ENCODE data around the gene MROH2A. TPM values are rescaled to one million over a fixed set of nuclear protein-coding genes. Genes with fewer than 3 reads are reported as not detected.

The MROH2A gene
- total RNA-seq, 2 experiments from 2014 or later, result not detected

DNA sequence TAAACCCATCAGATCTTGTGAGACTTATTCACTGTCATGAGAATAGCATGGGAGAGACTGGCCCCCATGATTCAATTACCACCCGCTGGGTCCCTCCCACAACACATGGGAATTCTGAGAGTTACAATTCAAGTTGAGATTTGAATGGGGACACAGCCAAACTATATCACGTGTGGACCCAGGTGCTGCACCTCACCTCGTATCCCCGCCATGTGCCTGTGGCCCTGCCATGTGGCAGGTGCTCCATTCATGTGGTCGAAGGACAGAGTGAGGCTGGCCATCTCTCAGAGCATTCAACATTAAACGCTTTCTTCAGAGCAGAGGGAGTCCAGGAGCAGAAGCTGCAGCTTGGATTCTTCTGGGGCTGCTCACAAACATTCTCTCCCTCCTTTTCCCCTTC, 32.3 kb downstream of the MROH2A start:
- POLR2A ChIA-PET, result no interaction called here

DNA sequence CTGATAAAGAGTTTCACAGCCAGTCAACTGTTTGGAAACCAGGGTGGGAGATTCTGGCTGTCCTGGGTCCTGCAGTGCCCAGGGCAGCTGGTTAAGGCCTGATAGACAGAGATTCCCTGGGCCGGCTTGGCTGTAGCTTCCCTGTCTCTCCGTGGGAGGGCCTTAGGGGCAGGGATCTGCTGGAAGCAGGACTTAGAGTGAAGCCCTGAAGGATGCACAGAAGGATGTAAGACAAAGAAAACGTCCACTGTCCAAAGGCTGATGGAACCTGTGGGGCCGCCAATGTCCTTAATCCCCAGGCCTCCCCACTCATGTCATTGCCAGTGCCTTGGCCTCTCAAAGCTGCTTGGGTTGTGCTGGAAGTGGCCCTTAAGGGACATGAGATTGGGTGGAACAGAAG, 33.0 kb downstream of the MROH2A start:
- peaks cover 4% of the 10 kb centered on the region for H3K27me3 Mint-ChIP-seq (ENCODE audit: low read depth)
- ATAC-seq (no peak), DNase-seq (no peak)
- no peak overlapping the region for H3K4me3 Mint-ChIP-seq
- H3K4me1 Mint-ChIP-seq (ENCODE audit: low read depth), result no peaks in the 10 kb centered on the region
- ChIA-PET POLR2A (no interaction called here), CTCF (no interaction called here)
- no peaks in the 10 kb centered on the region for H3K9me3 Mint-ChIP-seq (ENCODE audit: insufficient read depth)
- no peak overlapping the region for H3K27ac Mint-ChIP-seq
- no peaks in the 10 kb centered on the region for H3K36me3 Mint-ChIP-seq (ENCODE audit: low read depth)

More for the DNA sequence above, 32.3 kb downstream of the MROH2A start:
- no peak for DNase-seq
- no peaks in the 10 kb centered on the region for H3K9me3 Mint-ChIP-seq (ENCODE audit: insufficient read depth)
- ATAC-seq, result no peak
- no peaks in the 10 kb centered on the region for H3K4me1 Mint-ChIP-seq (ENCODE audit: low read depth)
- CTCF ChIA-PET, result no interaction called here
- H3K36me3 Mint-ChIP-seq (ENCODE audit: low read depth), result no peaks in the 10 kb centered on the region
- no peak overlapping the region for H3K4me3 Mint-ChIP-seq
- peaks cover 6% of the 10 kb centered on the region for H3K27me3 Mint-ChIP-seq (ENCODE audit: low read depth)
- H3K27ac Mint-ChIP-seq, result no peak overlapping the region

DNA sequence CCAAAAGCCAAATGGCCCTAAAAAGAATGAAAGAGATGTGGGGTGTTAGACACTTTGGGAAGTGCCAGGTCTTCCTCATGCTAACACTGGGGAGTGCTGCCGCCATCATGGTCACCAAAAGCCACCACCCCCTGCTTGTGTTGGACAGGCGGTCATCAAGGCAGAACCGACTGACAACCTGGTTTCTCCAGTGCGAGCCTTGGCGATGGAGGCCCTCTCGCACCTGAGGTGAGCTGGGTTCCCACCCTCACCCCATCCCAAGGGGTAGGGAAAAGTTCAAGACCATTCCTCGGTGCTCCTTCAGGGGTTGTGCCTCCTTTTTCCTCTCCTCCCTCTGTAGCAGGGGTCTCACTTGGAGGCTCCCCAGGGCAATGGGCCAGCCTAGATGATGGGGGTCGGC, 33.6 kb downstream of the MROH2A start:
- ATAC-seq (no peak), DNase-seq (no peak)
- Mint-ChIP-seq H3K4me3 (no peak overlapping the region), H3K27me3 (ENCODE audit: low read depth) (peaks cover 6% of the 10 kb centered on the region), H3K4me1 (ENCODE audit: low read depth) (no peaks in the 10 kb centered on the region), H3K9me3 (ENCODE audit: insufficient read depth) (no peaks in the 10 kb centered on the region), H3K36me3 (ENCODE audit: low read depth) (no peaks in the 10 kb centered on the region), H3K27ac (no peak overlapping the region)
- ChIA-PET POLR2A (no interaction called here), CTCF (no interaction called here)

DNA sequence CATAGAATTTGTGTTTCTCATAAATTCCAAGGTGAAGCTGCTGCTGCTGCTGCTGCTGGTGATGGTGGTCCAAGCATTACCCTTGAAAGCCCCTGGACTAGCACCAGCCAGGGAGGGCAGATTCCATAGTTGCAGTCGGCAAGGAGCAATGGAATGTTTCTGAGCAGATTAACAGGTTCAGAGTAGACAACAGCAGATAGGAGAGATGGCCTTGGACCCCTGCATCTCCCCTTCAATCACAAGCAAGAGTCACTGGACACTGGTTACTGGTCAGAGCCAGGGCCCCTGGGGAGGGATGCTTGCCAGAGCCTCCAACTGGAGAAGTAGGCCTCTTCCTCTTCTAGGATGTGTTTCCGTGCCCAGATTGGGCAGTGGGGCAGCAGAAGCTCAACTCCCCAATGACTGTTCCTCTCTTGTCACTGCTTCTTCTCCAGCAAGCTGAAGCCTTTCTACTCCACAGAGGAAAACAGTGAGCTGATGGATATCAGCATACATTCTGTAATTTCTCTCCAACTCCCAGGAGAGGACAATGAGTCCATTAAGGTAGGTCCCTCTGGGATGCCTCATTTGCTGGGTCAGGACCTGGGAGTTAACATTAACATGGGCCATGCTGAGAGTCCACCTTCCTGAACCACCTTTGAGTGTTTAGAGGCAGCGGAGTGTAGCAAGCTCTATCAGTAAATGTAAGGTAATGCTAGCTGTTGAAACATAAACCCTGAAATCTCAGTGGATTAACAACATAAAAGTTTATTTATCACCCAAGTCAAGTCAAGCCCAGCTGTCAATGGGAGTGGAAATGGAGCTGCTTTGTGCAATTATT, 35.3 kb downstream of the MROH2A start:
- CTCF ChIA-PET, result interaction anchor here (0.6 to 1.5 kb wide), 2 partner anchors 19 to 84 kb away, joined by 3 read pairs; partner anchors contain the start of gene UGT1A3
- ATAC-seq, result no peak

DNA sequence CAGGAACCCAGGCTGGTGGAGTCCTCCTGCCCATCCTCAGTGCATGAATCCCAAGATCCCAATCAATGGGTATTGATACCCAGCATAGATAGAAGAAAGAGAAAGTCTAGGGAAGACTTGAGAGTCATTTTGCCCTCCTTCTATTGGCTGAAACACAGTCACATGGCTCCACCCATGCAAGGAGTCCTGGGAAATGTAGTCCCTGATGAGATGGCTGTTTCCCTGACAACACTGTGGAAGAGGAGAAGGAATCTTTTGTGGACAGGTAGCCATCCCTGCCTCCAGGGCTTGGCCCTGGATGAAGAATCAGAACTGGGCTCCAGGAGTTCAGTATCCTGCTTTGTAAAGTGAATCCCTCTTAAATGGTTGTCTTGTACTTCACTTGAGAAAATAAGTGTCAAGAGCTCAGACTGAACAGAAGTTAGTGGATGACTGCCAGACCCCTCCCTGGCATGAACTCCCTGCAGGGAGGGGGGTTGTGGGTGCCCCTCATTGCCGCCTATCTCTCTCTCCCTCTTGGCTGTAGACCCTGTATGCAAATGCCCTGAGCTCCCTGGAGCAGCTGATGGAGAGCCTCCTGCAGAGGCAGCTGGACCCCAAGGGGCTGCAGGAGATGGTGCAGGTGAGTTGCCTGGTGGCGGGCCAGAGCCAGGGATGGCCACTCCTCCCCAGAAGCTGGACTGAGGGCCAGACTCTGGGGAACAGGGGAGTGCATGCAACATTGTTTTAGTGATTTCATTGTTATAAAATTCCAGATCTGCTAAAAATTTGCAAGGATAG, 36.1 kb downstream of the MROH2A start:
- ATAC-seq (no peak), DNase-seq (no peak)
- Mint-ChIP-seq H3K27me3 (ENCODE audit: low read depth) (peaks cover 6% of the 10 kb centered on the region), H3K36me3 (ENCODE audit: low read depth) (no peaks in the 10 kb centered on the region), H3K27ac (no peak overlapping the region), H3K9me3 (ENCODE audit: insufficient read depth) (no peaks in the 10 kb centered on the region), H3K4me1 (ENCODE audit: low read depth) (peaks cover 3% of the 10 kb centered on the region), H3K4me3 (no peak overlapping the region)
- CTCF ChIA-PET, result interaction anchor here (1.5 kb wide), 1 partner anchor 18 kb away, joined by 3 read pairs; no protein-coding TSS in a partner anchor
- POLR2A ChIA-PET, result interaction anchor here (0.6 kb wide), 1 partner anchor 755 kb away, joined by 3 read pairs; no protein-coding TSS in a partner anchor

More for the DNA sequence above, 35.3 kb downstream of the MROH2A start:
- Mint-ChIP-seq H3K4me3 (no peak overlapping the region), H3K9me3 (ENCODE audit: insufficient read depth) (no peaks in the 10 kb centered on the region), H3K4me1 (ENCODE audit: low read depth) (peaks cover 3% of the 10 kb centered on the region), H3K27ac (no peak overlapping the region), H3K36me3 (ENCODE audit: low read depth) (no peaks in the 10 kb centered on the region), H3K27me3 (ENCODE audit: low read depth) (peaks cover 6% of the 10 kb centered on the region)
- no peak for DNase-seq
- POLR2A ChIA-PET, result interaction anchor here (0.6 kb wide), 1 partner anchor 523 kb away, joined by 3 read pairs; no protein-coding TSS in a partner anchor

DNA sequence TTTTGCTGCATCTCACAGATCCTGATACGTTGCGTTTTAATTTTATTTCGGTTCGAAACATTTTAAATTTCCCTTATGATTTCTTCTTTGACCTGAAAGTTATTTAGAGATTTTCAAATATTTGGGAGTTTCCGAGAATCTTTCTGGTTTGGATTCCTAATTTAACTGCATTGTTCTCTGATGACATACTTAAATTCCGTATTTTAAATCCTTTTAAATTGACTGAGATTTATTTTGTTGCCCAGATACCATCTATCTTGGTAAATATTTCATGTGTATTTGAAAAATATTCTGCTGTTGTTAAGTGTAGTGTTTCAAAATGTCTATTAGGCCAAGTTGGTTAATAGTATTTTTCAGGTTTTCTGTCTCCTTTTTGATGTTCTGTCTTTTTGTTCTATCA, 37.7 kb downstream of the MROH2A start:
- CTCF ChIA-PET, result no interaction called here
- H3K36me3 Mint-ChIP-seq (ENCODE audit: low read depth), result no peaks in the 10 kb centered on the region
- no peak for DNase-seq
- POLR2A ChIA-PET, result no interaction called here
- no peak for ATAC-seq
- H3K4me3 Mint-ChIP-seq, result no peak overlapping the region
- peaks cover 6% of the 10 kb centered on the region for H3K27me3 Mint-ChIP-seq (ENCODE audit: low read depth)
- no peaks in the 10 kb centered on the region for H3K9me3 Mint-ChIP-seq (ENCODE audit: insufficient read depth)
- H3K4me1 Mint-ChIP-seq (ENCODE audit: low read depth), result peaks cover 3% of the 10 kb centered on the region
- H3K27ac Mint-ChIP-seq, result no peak overlapping the region

DNA sequence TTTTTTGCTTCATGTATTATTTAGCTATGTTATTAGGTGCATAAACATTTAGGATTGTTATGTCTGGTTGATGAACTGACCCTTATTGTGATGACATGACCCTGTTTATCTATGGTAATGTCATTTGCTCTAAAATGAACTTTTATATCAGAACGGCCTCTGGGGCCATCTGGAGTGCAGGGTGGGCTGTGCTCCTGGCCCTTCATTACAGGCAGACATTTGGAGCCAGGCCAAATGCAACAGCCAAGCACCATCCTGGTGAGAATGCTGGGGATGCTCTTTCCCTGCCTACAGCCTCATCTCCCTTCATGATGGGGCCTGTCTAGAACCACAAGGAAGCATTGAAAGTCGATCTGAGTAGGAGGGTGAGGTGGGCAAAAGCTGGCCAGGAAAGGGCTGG, 38.2 kb downstream of the MROH2A start:
- H3K36me3 Mint-ChIP-seq (ENCODE audit: low read depth), result no peaks in the 10 kb centered on the region
- POLR2A ChIA-PET, result no interaction called here
- H3K4me1 Mint-ChIP-seq (ENCODE audit: low read depth), result peaks cover 3% of the 10 kb centered on the region
- no peak overlapping the region for H3K4me3 Mint-ChIP-seq
- ATAC-seq, result no peak
- peaks cover 6% of the 10 kb centered on the region for H3K27me3 Mint-ChIP-seq (ENCODE audit: low read depth)
- H3K27ac Mint-ChIP-seq, result no peak overlapping the region
- DNase-seq, result no peak
- CTCF ChIA-PET, result no interaction called here
- H3K9me3 Mint-ChIP-seq (ENCODE audit: insufficient read depth), result no peaks in the 10 kb centered on the region

DNA sequence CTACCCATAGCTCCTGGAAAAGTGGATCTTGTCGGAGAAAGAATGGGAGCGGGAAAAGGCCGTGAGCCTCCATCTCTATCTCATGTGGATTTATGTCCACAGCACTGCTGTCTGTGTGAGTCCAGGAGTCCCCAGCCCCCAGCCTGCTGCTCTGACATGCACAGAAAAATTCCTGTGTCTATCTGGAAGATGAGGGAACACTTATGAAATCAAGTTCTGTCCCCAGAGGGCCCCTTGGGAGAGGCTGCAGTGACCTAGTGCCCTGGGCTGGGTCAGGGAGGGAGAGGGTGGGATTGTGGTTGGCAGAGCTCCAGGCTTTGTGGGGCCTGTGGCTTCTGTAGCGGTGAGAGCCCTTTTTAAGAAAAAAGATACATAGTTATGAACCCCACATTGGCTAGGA, 38.6 kb downstream of the MROH2A start:
- no peak for ATAC-seq
- H3K9me3 Mint-ChIP-seq (ENCODE audit: insufficient read depth), result no peaks in the 10 kb centered on the region
- DNase-seq, result no peak
- POLR2A ChIA-PET, result no interaction called here
- H3K4me1 Mint-ChIP-seq (ENCODE audit: low read depth), result peaks cover 3% of the 10 kb centered on the region
- no peaks in the 10 kb centered on the region for H3K36me3 Mint-ChIP-seq (ENCODE audit: low read depth)
- peaks cover 6% of the 10 kb centered on the region for H3K27me3 Mint-ChIP-seq (ENCODE audit: low read depth)
- no peak overlapping the region for H3K4me3 Mint-ChIP-seq
- CTCF ChIA-PET, result no interaction called here
- no peak overlapping the region for H3K27ac Mint-ChIP-seq

DNA sequence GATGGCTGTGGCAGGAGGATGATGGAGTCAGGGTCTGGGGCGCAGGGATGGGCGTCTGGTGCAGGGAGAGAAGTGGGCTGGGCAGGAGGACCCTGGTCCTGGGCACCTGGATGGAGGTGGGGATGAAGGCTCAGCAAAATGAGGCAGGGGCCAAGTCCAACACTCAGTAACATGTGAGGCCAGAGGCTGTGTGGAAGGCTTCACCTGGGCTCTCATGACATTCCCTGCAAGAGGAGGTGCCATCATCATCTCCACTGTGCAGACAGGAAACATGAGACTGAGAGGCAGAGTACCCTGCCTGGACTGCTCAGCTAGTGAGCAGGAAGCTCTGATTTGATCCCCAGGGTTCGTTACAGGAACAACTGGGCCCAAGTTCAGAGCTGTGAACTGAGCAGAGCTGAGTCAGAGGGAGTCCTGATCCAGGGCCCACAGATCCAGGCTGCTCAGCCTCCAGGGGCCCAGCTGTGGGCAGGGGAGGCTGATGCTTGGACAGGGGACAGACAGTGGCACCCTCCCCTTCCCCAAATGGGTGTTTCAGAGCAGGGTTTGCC, 39.3 kb downstream of the MROH2A start:
- peaks cover 3% of the 10 kb centered on the region for H3K4me1 Mint-ChIP-seq (ENCODE audit: low read depth)
- H3K27me3 Mint-ChIP-seq (ENCODE audit: low read depth), result peaks cover 4% of the 10 kb centered on the region
- DNase-seq, result no peak
- ChIA-PET CTCF (no interaction called here), POLR2A (no interaction called here)
- ATAC-seq, result no peak
- H3K36me3 Mint-ChIP-seq (ENCODE audit: low read depth), result no peaks in the 10 kb centered on the region
- H3K9me3 Mint-ChIP-seq (ENCODE audit: insufficient read depth), result no peaks in the 10 kb centered on the region
- H3K4me3 Mint-ChIP-seq, result no peak overlapping the region
- no peak overlapping the region for H3K27ac Mint-ChIP-seq

DNA sequence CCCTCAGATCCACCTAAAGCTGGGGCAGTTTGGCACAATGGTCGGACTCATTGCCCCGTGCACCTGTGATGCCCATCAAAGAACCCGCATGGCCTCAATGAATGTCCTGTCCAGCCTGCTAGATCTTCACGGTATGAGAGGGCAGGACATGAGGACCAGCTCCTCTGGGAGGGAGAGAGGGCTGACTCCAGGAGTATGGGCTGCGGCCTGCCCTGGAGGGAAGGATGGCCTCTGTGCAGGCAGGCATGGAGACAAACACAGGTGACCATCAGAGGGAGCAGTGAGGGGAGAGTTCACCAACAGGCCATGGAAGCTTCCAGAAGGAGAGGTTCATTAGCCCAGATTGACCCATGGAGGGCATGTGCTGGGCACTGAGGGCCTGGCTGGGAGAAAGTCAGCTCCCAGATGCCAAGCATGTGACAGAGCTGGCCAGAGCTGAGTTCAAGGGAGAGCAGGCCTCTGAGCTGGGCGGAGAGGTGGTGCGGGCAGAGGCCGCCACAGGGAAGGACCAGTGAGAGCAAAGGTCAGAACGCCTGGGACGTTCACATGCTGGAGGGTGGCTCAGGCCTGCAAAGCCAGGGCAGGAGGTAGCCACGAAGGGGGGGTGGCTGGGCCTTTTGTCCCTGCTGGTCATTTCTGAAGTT, 40.0 kb downstream of the MROH2A start:
- no peaks in the 10 kb centered on the region for H3K9me3 Mint-ChIP-seq (ENCODE audit: insufficient read depth)
- ATAC-seq, result no peak
- no peaks in the 10 kb centered on the region for H3K36me3 Mint-ChIP-seq (ENCODE audit: low read depth)
- CTCF ChIA-PET, result no interaction called here
- H3K4me1 Mint-ChIP-seq (ENCODE audit: low read depth), result peaks cover 3% of the 10 kb centered on the region
- no peak for DNase-seq
- H3K27me3 Mint-ChIP-seq (ENCODE audit: low read depth), result peaks cover 2% of the 10 kb centered on the region
- no peak overlapping the region for H3K4me3 Mint-ChIP-seq
- POLR2A ChIA-PET, result no interaction called here
- peak overlapping the region; percentile 60 for H3K27ac Mint-ChIP-seq

DNA sequence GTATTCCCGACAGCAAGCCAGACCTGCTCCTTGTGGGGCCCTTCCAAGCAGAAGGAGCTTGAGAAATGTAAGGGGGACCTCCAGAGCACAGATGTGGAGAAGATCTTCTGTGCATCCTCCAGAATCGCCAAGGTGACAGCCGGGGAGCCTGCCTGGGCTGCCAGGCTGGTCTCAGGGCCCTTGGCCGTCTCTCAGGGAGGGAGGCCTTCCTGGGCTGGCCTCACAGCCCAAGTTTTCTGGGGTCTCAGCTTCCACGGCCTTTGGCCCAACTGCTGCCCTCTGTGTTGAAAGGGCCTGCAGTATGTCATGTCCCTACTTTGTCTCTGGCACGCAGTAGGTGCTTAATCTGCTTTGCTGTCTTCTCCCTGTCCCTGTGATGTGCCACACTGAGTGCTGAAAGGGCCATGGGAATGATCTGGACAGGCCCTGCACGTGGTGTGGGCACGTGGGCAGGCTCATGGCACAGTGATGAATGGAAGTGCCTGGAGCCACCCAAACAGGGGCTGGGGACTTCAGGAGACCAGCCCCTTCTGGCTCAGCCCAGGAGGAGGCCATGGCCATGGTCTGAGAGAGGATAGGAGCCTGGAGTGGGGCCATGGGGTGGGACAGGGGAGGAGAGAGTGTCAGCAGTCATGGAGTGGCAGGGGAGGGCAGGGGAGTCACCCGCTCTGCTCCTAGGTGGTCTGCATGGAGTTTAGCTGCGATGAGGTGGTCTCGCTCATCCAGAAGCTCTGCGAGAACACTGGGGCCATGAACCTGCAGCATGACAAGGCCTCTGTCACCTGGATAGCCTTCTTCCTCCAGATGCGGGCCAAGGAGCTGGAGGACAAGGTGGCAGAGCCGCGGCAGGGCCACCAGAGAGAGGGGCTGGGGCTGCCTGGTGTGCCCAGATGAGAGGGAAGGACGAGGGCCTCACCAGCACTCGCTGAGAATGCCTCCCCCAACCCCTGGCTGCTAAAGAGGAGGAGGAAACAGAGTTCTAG, 40.8 kb downstream of the MROH2A start:
- POLR2A ChIA-PET, result no interaction called here
- H3K4me3 Mint-ChIP-seq, result no peak overlapping the region
- DNase-seq, result no peak

More for the DNA sequence above, 40.8 kb downstream of the MROH2A start:
- H3K9me3 Mint-ChIP-seq (ENCODE audit: insufficient read depth), result no peaks in the 10 kb centered on the region
- ATAC-seq, result no peak
- CTCF ChIA-PET, result no interaction called here
- H3K27me3 Mint-ChIP-seq (ENCODE audit: low read depth), result peaks cover 2% of the 10 kb centered on the region
- no peaks in the 10 kb centered on the region for H3K36me3 Mint-ChIP-seq (ENCODE audit: low read depth)
- peaks cover 3% of the 10 kb centered on the region for H3K4me1 Mint-ChIP-seq (ENCODE audit: low read depth)
- H3K27ac Mint-ChIP-seq, result no peak overlapping the region

Data from activated CD8-positive, alpha-beta T cell treated with anti-CD3 and anti-CD28 coated beads, Interleukin-2, amount 10 ng/mL, durations not matched to agents 7 days and 5 days (primary cell).